ENCODE data around the gene GPHN.

GPHN gene

DNA sequence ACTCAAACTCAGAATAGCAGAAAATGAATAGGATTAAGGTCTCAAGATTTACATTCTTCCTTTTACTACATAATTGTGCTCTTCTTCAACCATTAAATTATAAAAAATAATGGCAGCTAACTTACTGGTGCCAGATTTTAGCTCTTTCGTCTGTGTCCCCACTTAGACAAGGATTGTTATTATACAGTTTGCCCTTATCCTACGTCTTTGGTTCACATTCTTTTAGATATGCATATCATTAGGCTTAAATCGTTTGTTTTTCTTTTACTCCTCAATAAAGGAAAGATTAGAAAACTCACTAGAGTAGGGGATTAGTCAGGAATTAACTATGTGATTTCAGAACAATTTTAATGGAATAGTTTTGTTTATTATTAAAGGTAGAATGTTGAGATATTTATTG, 551.6 kb downstream of the GPHN start:
- TF ChIP-seq TAF1 (IDR thresholded peaks at IDR 0.05; ENCODE audit: low read depth) (no peak), MAX (IDR thresholded peaks at IDR 0.05) (no peak), ZBTB7A (IDR thresholded peaks at IDR 0.05; ENCODE audit: low read depth) (no peak), EGR1 (IDR thresholded peaks at IDR 0.05) (no peak), RAD21 (IDR thresholded peaks at IDR 0.05; ENCODE audit: low read depth) (no peak), CREB1 (IDR thresholded peaks at IDR 0.05; ENCODE audit: low read depth) (no peak), FOXM1 (IDR thresholded peaks at IDR 0.05; ENCODE audit: borderline replicate concordance, low read depth) (no peak), YY1 (IDR thresholded peaks at IDR 0.05; ENCODE audit: low read depth) (no peak), CEBPB (IDR thresholded peaks at IDR 0.05) (no peak), NFIC (IDR thresholded peaks at IDR 0.05) (no peak), TCF12 (IDR thresholded peaks at IDR 0.05; ENCODE audit: low read depth) (no peak), REST (IDR thresholded peaks at IDR 0.05; ENCODE audit: low read depth) (no peak), TEAD4 (IDR thresholded peaks at IDR 0.05) (no peak), USF1 (IDR thresholded peaks at IDR 0.05) (no peak), EP300 (IDR thresholded peaks at IDR 0.05; ENCODE audit: borderline replicate concordance) (no peak)

- TF ChIP-seq MAX (IDR thresholded peaks at IDR 0.05) (no peak), TEAD4 (IDR thresholded peaks at IDR 0.05) (no peak), CEBPB (IDR thresholded peaks at IDR 0.05) (no peak), EP300 (IDR thresholded peaks at IDR 0.05; ENCODE audit: borderline replicate concordance) (no peak), NFIC (IDR thresholded peaks at IDR 0.05) (no peak), RAD21 (IDR thresholded peaks at IDR 0.05; ENCODE audit: low read depth) (no peak), TCF12 (IDR thresholded peaks at IDR 0.05; ENCODE audit: low read depth) (no peak), USF1 (IDR thresholded peaks at IDR 0.05) (no peak), FOXM1 (IDR thresholded peaks at IDR 0.05; ENCODE audit: borderline replicate concordance, low read depth) (no peak), REST (IDR thresholded peaks at IDR 0.05; ENCODE audit: low read depth) (no peak), ZBTB7A (IDR thresholded peaks at IDR 0.05; ENCODE audit: low read depth) (no peak), TAF1 (IDR thresholded peaks at IDR 0.05; ENCODE audit: low read depth) (no peak), EGR1 (IDR thresholded peaks at IDR 0.05) (no peak), YY1 (IDR thresholded peaks at IDR 0.05; ENCODE audit: low read depth) (no peak), CREB1 (IDR thresholded peaks at IDR 0.05; ENCODE audit: low read depth) (no peak)
Observed at GRCh38 chr14:67060546-67060945, 552.6 kb downstream of the GPHN start.

- no peak for TF ChIP-seq RAD21 (IDR thresholded peaks at IDR 0.05; ENCODE audit: low read depth)
- no peak for TF ChIP-seq EP300 (IDR thresholded peaks at IDR 0.05; ENCODE audit: borderline replicate concordance)
- TF ChIP-seq TCF12 (IDR thresholded peaks at IDR 0.05; ENCODE audit: low read depth), result no peak
- TF ChIP-seq TAF1 (IDR thresholded peaks at IDR 0.05; ENCODE audit: low read depth), result no peak
Observed at GRCh38 chr14:67068251-67068650, 560.3 kb downstream of the GPHN start.

GRCh38 chr14:67071506-67071905, 563.6 kb downstream of the GPHN start:
- no peak for TF ChIP-seq TEAD4 (IDR thresholded peaks at IDR 0.05)
- no peak for TF ChIP-seq EP300 (IDR thresholded peaks at IDR 0.05; ENCODE audit: borderline replicate concordance)
- TF ChIP-seq FOXM1 (IDR thresholded peaks at IDR 0.05; ENCODE audit: borderline replicate concordance, low read depth), result no peak
- no peak for TF ChIP-seq RAD21 (IDR thresholded peaks at IDR 0.05; ENCODE audit: low read depth)
- no peak for TF ChIP-seq YY1 (IDR thresholded peaks at IDR 0.05; ENCODE audit: low read depth)
- no peak for TF ChIP-seq TCF12 (IDR thresholded peaks at IDR 0.05; ENCODE audit: low read depth)
- no peak for TF ChIP-seq MAX (IDR thresholded peaks at IDR 0.05)
- no peak for TF ChIP-seq USF1 (IDR thresholded peaks at IDR 0.05)
- no peak for TF ChIP-seq ZBTB7A (IDR thresholded peaks at IDR 0.05; ENCODE audit: low read depth)
- no peak for TF ChIP-seq NFIC (IDR thresholded peaks at IDR 0.05)
- no peak for TF ChIP-seq EGR1 (IDR thresholded peaks at IDR 0.05)
- TF ChIP-seq CREB1 (IDR thresholded peaks at IDR 0.05; ENCODE audit: low read depth), result no peak
- TF ChIP-seq CEBPB (IDR thresholded peaks at IDR 0.05), result no peak
- TF ChIP-seq TAF1 (IDR thresholded peaks at IDR 0.05; ENCODE audit: low read depth), result no peak
- no peak for TF ChIP-seq REST (IDR thresholded peaks at IDR 0.05; ENCODE audit: low read depth)

All from Ishikawa (cell line).